ENCODE data around the gene KCNK10.
A peak's percentile ranks its signal among the peaks of the same experiment; 100 is the strongest.

Gene KCNK10

GRCh38 chr14:88248606-88249005 lies 74.5 kb downstream of the KCNK10 start:
- no peak for TF ChIP-seq CTCF (conservative IDR thresholded peaks at IDR 0.05; ENCODE audit: low read depth, low read length)
- H3K4me3 ChIP-seq (ENCODE audit: low read depth, low read length): no peak overlapping the region
- DNase-seq (ENCODE audit: low read depth): peak; percentile 14

- TF ChIP-seq CTCF (conservative IDR thresholded peaks at IDR 0.05; ENCODE audit: low read depth, low read length): no peak
- no peak overlapping the region for H3K4me3 ChIP-seq (ENCODE audit: low read depth, low read length)
- DNase-seq (ENCODE audit: low read depth): no peak
Observed at GRCh38 chr14:88247228-88247627, 75.8 kb downstream of the KCNK10 start.

GRCh38 chr14:88245321-88245720 lies 77.7 kb downstream of the KCNK10 start:
- no peak for TF ChIP-seq CTCF (conservative IDR thresholded peaks at IDR 0.05; ENCODE audit: low read depth, low read length)
- DNase-seq (ENCODE audit: low read depth): no peak
- H3K4me3 ChIP-seq (ENCODE audit: low read depth, low read length): no peak overlapping the region

- DNase-seq (ENCODE audit: low read depth): no peak
- TF ChIP-seq CTCF (conservative IDR thresholded peaks at IDR 0.05; ENCODE audit: low read depth, low read length): no peak
Observed at GRCh38 chr14:88243946-88244345, 79.1 kb downstream of the KCNK10 start.

GRCh38 chr14:88242446-88242845 lies 80.6 kb downstream of the KCNK10 start:
- TF ChIP-seq CTCF (conservative IDR thresholded peaks at IDR 0.05; ENCODE audit: low read depth, low read length): no peak
- no peak overlapping the region for H3K4me3 ChIP-seq (ENCODE audit: low read depth, low read length)
- DNase-seq (ENCODE audit: low read depth): no peak

More at GRCh38 chr14:88243946-88244345, 79.1 kb downstream of the KCNK10 start:
- H3K4me3 ChIP-seq (ENCODE audit: low read depth, low read length): no peak overlapping the region

GRCh38 chr14:88241810-88242209 lies 81.3 kb downstream of the KCNK10 start:
- no peak overlapping the region for H3K4me3 ChIP-seq (ENCODE audit: low read depth, low read length)
- TF ChIP-seq CTCF (conservative IDR thresholded peaks at IDR 0.05; ENCODE audit: low read depth, low read length): no peak
- DNase-seq (ENCODE audit: low read depth): no peak

GRCh38 chr14:88234442-88234841 lies 88.6 kb downstream of the KCNK10 start:
- TF ChIP-seq CTCF (conservative IDR thresholded peaks at IDR 0.05; ENCODE audit: low read depth, low read length): no peak
- DNase-seq (ENCODE audit: low read depth): no peak
- H3K4me3 ChIP-seq (ENCODE audit: low read depth, low read length): no peak overlapping the region

Data from choroid plexus epithelial cell (primary cell).